ENCODE measurements around the gene MYO7B. TPM values are rescaled to one million over a fixed set of nuclear protein-coding genes. Genes with fewer than 3 reads are reported as not detected.

MYO7B gene
- total RNA-seq, 1 donor from 2014 or later: 3.0 TPM

Other genes with a start within 250 kb of the MYO7B start
- 55.9 and 65.6 TPM in 2 replicates for gene ERCC3, start 241.5 kb upstream of the MYO7B start, total RNA-seq
- 63.1 and 77.7 TPM in 2 replicates for gene MAP3K2, start 147.7 kb upstream of the MYO7B start, total RNA-seq
- gene PROC, start 117.3 kb upstream of the MYO7B start, total RNA-seq: not detected in 2 replicates
- gene IWS1, start 9.2 kb upstream of the MYO7B start, total RNA-seq: 45.6 and 49.3 TPM in 2 replicates
- not detected in 2 replicates for gene GPR17, start 110.5 kb downstream of the MYO7B start, total RNA-seq
- gene LIMS2, start 139.8 kb downstream of the MYO7B start, total RNA-seq: 5.1 and 5.3 TPM in 2 replicates
- 9.6 and 10.1 TPM in 2 replicates for gene SFT2D3, start 165.8 kb downstream of the MYO7B start, total RNA-seq

Measured in activated B cell treated with CpG ODN at 0.5 μM for 24 hours (primary cell).